Brain pericyte (primary cell): ENCODE data around the gene IFNGR2.
"Not testable (repeated sequence)": the region's sequence is repeated elsewhere in the genome, so short reads cannot be mapped to it uniquely, and the experiment has no call there.

Experiments used
- DNase-seq: peaks from one replicate; pipeline ENCODE4 v3.0.0-alpha.2; 2012; ENCODE audit warnings: low read depth, low spot score

Gene IFNGR2, protein sequence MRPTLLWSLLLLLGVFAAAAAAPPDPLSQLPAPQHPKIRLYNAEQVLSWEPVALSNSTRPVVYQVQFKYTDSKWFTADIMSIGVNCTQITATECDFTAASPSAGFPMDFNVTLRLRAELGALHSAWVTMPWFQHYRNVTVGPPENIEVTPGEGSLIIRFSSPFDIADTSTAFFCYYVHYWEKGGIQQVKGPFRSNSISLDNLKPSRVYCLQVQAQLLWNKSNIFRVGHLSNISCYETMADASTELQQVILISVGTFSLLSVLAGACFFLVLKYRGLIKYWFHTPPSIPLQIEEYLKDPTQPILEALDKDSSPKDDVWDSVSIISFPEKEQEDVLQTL

GRCh38 chr21:33403128-33403785, at the start of gene IFNGR2:
Gene IFNGR2, plus strand, starts transcription at chr21:33403413. Its CDS starts 131 bp downstream, at chr21:33403544.
- DNase-seq: no peak

DNA sequence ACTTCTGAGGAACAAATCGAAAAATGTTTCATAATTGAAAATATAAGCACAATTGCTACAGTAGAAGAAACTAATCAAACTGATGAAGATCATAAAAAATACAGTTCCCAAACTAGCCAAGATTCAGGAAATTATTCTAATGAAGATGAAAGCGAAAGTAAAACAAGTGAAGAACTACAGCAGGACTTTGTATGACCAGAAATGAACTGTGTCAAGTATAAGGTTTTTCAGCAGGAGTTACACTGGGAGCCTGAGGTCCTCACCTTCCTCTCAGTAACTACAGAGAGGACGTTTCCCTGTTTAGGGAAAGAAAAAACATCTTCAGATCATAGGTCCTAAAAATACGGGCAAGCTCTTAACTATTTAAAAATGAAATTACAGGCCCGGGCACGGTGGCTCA, 47.9 kb upstream of the IFNGR2 start:
- DNase-seq: no peak

- no peak for DNase-seq
Observed at GRCh38 chr21:33355996-33356395, 47.2 kb upstream of the IFNGR2 start.

GRCh38 chr21:33357177-33357576, 46.0 kb upstream of the IFNGR2 start:
- DNase-seq: no peak

DNA sequence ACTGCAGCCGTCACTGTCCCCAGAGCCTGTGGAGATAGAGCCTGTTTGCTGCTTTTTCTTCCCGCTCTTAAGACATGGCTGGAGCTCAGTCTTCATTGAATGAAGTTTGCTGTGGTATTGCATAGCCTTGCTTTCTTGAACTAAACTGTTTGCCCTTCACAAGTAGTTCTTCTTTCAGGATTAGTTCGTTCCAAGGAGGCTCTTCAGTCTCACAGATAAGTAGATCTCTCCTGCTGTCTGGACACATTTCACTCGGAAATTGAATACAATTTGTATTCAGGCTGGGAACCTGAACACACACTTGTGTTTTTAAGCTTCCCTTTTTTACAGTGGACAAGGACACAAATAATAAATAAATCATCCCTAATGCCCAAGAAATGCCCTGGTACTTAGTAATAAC, 43.8 kb upstream of the IFNGR2 start:
- no peak for DNase-seq

GRCh38 chr21:33360281-33360680, 42.9 kb upstream of the IFNGR2 start:
- no peak for DNase-seq

DNA sequence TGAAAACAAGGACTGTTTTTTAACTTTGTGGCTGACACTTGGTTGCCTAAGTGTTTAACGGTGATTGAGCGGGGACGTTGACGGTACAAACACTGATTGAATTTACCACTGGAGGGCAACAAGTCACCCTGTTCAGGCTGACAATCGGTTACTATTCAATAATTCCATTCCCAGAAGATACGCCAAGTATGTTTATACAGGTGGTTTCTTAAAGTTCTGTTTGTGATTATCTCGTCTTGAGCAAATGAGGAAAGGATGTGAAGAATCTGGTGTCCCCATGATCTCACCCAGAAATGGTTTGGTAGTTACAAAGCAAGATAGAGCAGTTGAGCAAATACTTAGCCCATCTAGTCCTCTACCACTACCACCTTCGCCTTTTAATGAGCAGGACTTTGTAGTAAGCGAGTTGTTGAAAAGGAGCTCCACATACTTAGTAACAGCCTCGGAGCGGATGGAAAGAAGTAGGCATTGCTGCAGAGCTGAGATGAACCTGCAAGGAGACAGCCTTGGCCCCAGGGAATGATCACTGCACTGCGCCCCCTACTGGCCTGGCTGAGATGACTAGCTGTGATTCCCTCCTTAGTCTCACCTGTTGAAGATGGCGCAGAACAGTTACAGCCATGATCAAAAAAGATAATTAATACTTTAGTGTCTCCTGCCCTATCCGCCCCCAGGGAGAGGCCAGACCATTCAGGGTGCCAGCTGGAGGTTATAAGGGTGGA, 42.2 kb upstream of the IFNGR2 start:
- DNase-seq: peak; percentile 66

GRCh38 chr21:33362044-33362555, 41.1 kb upstream of the IFNGR2 start:
- no peak for DNase-seq

DNA sequence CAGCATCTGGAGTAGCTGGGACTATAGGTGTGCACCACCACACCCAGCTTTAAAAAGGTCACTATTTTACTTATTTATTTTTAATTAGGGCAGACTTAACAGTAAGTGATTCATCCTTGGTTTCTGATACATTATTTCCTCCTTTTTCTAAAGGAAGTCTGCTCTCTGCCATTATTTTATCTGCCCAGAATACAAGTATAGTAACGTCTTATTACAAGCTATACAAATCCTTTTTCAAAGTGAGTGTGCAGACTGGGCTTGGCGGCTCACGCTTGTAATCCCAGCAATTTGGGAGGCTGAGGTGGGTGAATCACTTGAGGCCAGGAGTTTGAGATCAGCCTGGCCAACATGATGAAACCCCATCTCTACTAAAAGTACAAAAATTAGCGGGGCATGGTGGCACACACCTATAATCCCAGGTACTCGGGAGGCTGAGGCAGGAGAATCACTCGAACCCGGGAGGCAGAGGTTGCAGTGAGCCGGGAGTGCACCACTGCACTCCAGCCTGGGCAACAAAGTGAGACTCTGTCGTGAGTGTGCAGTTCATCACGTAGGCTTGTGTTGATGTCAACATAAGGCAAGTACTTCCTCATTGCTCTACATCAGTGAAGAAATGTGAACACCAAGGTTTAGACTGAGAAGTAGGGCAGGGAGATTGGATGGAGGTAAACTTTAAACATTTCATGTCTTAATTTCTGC, 39.2 kb upstream of the IFNGR2 start:
- not testable (repeated sequence) for DNase-seq

DNA sequence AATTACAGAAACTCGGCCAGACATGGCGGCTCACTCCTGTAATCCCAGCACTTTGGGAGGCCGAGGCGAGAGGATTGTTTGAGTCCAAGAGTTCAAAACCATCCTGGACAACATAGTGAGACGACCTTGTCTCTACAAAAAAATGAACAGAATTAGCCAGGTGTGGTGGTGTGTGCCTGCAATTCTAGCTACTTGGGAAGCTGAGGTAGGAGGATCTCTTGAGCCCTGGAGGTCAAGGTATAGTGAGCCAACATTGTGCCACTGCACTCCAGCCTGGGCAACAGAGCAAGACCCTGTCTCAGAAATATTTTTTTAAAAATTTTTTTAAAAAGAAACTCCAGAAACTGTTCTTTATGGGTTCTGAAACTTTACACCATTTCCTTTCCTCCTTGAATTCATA, 38.4 kb upstream of the IFNGR2 start:
- DNase-seq: no peak

GRCh38 chr21:33367309-33367973, 35.8 kb upstream of the IFNGR2 start:
- no peak for DNase-seq

- DNase-seq: no peak
Observed at GRCh38 chr21:33368124-33368523, 35.1 kb upstream of the IFNGR2 start.

DNA sequence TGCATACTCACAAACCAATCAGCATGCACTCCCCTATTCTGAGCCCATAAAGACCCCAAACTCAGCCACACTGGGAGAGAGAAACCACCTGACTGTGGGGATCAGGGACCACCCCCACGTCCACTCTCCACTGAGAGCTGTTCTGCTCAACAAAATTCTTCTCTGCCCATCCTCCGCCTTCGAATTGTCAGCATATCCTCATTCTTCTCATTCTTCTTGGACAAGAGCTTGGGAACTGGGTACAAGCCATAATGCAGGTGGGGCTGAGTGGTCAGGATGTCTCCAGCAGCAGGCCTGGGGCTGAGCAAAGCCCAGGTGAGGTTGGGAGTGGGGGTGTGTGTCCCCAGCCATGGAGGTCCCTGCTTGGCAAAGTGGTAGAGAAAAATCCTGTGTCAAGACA, 34.6 kb upstream of the IFNGR2 start:
- DNase-seq: no peak

GRCh38 chr21:33369586-33369985, 33.6 kb upstream of the IFNGR2 start:
- no peak for DNase-seq

DNA sequence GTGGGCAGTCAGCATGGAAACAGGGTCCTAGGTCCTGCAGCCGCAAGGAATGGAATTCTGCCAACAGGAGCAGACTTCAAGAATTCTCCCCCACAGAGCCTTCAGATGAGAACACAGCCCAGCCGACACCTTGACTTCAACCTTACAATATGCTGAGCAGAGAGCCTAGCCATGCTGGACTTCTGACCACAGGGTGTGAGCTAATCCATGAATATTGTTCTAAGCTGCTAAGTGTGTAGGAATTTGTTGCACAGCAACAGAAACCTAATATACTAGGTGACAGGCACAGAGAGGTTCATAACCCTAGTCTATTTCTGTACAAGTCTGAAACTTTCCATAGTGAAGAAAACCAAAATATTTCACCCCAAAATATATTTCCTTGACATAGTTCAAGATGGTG, 32.9 kb upstream of the IFNGR2 start:
- no peak for DNase-seq

DNA sequence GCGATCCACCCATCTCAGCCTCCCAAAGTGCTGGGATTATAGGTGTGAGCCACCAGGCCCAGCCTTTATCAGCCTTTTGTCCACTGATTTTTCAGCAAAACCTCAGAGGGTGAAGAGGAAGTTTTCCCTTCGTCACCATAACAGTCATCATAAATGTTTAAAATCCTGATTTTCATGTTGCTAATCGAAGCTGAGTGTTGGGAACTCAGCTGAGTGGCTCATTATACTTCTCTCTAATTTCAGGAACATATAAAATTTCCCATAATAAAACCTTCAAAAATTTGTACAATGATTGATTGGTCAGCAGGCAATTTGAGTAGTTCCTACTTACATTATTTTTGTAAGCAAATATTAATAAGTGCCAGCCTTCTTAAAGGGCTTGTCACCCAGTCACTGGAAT, 31.8 kb upstream of the IFNGR2 start:
- no peak for DNase-seq

DNA sequence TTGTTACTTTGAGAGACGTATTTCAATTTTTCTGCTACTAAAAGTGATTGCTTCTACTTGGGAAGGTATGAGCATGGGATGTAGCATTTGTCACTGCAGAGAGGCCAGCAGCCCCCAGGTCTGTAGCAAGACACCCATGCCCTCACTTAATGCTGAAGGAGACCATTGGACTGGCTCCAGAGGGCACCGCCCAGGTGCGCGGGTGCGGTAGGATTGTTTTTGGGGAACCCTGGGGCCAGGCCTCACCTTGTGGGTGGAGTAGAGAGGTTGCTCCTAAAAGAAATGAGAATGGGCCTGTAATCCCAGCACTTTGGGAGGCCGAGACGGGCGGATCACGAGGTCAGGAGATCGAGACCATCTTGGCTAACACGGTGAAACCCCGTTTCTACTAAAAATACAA, 30.6 kb upstream of the IFNGR2 start:
- no peak for DNase-seq

DNA sequence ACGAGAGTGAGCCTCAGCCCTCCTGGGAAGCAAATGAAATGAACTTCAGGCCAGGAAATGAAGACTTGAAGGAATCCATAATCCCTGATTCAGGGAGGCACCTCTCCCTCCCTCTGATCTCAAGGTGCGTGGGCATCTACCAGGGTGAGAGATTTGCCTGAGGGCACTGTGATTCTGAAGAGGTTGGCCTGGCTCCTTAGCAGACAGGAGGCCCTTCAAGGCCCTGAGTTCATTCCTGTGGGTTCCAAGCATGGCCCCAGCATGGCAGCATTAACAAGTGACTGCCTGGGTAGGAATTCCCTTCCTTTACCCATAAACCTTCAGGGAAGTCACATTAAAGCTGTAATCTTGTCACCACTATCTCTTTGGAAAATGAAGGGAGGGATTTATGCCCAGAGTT, 29.8 kb upstream of the IFNGR2 start:
- DNase-seq: no peak

DNA sequence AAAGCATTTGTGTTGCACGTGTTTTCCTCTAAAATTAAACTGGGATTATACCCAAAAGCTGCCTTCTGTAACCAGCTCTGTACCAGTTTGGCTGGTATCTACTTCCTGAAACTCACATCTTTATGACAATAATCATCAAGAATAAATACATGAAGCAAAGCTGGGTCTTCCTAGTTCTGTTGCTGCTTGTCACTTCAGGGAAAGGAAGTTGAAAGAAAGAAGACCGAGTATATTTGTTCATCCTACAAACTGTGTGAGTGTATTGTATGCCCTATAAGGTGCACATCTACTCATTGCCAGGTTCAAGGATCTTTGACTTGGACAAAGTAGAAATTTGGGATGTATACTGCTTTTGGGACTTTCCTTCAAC, 29.1 kb upstream of the IFNGR2 start:
- DNase-seq: no peak

DNA sequence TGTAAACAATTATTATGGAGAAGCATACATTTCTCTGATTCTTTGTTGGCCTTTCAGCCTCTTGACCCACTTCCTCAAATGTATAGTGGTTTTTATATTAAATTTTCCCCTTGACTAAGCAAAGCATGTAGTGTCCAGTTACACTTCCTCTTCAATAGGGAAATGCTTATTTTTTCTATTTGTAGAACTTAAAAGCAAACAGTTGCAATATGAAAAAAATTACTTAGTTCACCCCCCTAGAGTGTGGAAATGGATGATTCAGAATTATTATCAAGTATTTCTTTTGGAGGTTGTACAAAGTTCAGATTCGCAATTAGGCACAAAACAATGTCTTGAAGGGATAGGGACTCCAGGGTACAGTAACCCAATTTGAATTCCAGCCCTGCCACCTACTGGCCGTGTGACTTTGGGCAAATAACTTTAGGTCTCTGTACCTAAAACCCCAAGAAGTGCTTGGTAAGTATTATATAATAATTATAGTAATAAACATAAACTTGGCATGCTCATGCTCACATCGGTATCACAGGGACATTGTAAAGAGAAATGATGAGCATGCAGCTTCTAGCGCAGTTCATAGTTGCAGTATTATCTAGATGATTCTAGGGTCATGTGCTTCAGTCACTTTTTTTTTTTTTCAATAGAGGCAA, 28.6 kb upstream of the IFNGR2 start:
- DNase-seq: no peak

DNA sequence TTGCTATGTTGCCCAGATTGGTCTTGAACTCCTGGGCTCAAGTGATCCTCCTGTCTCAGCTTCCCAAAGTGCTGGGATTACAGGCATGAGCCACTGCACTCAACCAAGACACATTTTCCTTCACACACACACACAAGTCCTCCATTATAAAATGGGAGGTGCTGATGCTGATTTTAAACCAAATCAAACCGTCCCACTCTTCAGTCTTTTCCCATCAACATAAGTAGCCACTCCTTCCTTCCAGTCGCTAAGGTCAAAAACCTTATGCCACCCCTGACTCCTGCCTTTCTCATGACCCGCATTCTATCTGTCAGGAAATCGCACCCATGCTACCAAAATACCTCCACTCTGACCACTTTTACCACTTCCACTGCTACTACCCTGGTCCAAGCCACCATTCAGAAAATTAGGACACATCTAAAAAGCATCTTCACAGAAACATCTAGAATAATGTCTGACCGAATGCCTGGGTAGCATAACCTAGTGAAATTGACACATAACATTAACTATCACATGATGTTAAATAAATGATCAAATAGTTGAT, 28.0 kb upstream of the IFNGR2 start:
- no peak for DNase-seq
